ENCODE results near the gene C5orf24. TPM values are rescaled to one million over a fixed set of nuclear protein-coding genes. Genes with fewer than 3 reads are reported as not detected.

Gene C5orf24
- total and polyA plus RNA-seq, 8 donors, result 6.0 to 17.2 (median 13.8) TPM

DNA sequence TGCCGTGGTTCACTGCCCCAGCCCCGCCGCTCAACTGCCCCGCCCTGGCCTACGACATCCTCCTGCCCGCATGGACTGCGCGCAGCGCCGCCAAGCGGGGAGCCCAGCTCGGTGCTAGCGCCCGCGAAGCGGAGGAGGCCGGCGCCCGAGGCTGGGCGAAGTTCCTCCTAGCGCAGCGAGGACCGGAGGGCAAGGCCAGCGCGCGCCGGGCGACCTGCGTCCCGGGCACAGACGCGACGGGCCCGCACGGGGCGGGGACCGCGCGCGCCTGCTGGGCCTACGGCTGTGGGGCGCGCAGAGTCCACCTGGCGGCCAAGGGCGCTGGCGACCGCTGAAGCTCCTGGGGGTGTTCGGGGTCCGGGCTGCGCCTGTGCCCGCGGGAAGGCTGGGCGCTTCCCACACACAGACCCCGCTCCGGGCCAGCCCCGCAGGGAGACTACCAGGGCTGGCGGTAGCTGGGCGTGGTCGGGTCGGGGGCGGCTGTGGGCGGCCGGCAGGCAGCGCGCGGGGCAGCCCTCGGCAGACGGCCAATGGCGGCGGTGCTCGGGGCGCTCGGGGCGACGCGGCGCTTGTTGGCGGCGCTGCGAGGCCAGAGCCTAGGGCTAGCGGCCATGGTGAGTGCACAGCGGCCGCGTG is 59.0 kb downstream of the C5orf24 start, which contains the start of gene PCBD2:
PCBD2 (plus strand) TSS at position 522 of the 636 bp plus-strand sequence; CDS start at position 531, 9 bp downstream.
- Histone ChIP-seq H3K4me3 (peak within 1 kb of the TSS; percentile 38 to 93 (median 76)), H3K27me3 (no peaks in the 10 kb centered on the region), H3K27ac (peak within 1 kb of the TSS; percentile 94 to 98 (median 96)), H3K4me1 (no peaks in the 10 kb centered on the region), H3K36me3 (peaks cover 0 to 6% (median 0%) of the 10 kb centered on the region in 3 donors), H3K9me3 (no peaks in the 10 kb centered on the region)
- DNase-seq (peak; percentile 91 to 97 (median 95)), ATAC-seq (peak; percentile 88 to 95 (median 90)), FAIRE-seq (no peak)
- WGBS, 2 donors, result 0% methylated on average over 36 to 84 of the region's 84 CpGs
- intact Hi-C loops (cut with DNase I), result no loop called here
- peak; percentile 68 to 87 (median 82) for TF ChIP-seq CTCF (IDR thresholded peaks at IDR 0.05)

GRCh38 chr5:134905246-134905996 is 59.7 kb downstream of the C5orf24 start:
- no peak for FAIRE-seq
- peak; percentile 51 to 65 (median 56) for TF ChIP-seq CTCF (IDR thresholded peaks at IDR 0.05)
- no peaks in the 10 kb centered on the region for H3K9me3 ChIP-seq
- peak overlapping the region; percentile 38 to 93 (median 76) for H3K4me3 ChIP-seq
- DNase-seq, result peak in 2 of 6 donors; percentile 42 to 63
- whole genome bisulfite sequencing, 2 donors, result 0% methylated on average over 49 to 54 of the region's 54 CpGs
- ATAC-seq, result peak; percentile 45 to 64 (median 64)
- intact Hi-C loops (cut with DNase I), result no loop called here
- no peaks in the 10 kb centered on the region for H3K4me1 ChIP-seq
- no peaks in the 10 kb centered on the region for H3K36me3 ChIP-seq
- H3K27ac ChIP-seq, result peak overlapping the region; percentile 94 to 98 (median 96)
- H3K27me3 ChIP-seq, result no peaks in the 10 kb centered on the region

DNA sequence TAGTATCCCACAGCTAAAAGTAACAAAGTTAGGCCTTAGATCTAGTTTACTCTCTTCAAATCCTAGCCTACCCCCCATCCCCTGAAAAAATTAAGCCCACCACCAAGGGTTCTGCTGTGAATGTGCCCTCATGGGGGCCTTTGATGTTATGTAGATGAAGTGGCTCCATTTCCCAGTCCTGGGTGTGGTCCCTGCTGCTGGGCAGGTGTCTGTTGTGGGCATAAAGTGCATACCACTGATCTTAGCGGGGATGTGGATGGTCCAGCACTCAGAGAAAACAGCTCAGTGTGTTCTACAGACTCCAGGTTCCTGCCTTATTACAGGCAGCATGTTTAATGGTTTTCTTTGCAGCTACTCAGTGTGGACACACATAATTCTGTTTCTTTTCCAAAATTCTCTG is 61.0 kb downstream of the C5orf24 start:
- Histone ChIP-seq H3K9me3 (no peaks in the 10 kb centered on the region), H3K27me3 (no peaks in the 10 kb centered on the region), H3K4me1 (no peaks in the 10 kb centered on the region), H3K36me3 (no peaks in the 10 kb centered on the region), H3K27ac (no peak overlapping the region), H3K4me3 (no peak overlapping the region)
- DNase-seq, result no peak
- no peak for TF ChIP-seq CTCF (IDR thresholded peaks at IDR 0.05)
- FAIRE-seq, result no peak
- 100% methylated on average over 1 of the region's 1 CpG for WGBS, 2 donors
- intact Hi-C loops (cut with DNase I), result no loop called here
- no peak for ATAC-seq

Other genes starting within 250 kb of the C5orf24 start
- 10 to 100 TPM; 31.6 to 42.8 (median 39.5) TPM for gene SAR1B, start 213.1 kb upstream of the C5orf24 start, total RNA-seq
- 10 to 100 TPM; 11.1 to 21.2 TPM for gene SAR1B, start 213.1 kb upstream of the C5orf24 start, polyA plus RNA-seq
- 10 to 100 TPM in 4 of 6 donors, 1 to 10 TPM in 2; 9.4 to 18.1 (median 11.5) TPM for gene SEC24A, start 197.2 kb upstream of the C5orf24 start, total RNA-seq
- 1 to 10 TPM; 3.4 to 4.4 TPM for gene SEC24A, start 197.2 kb upstream of the C5orf24 start, polyA plus RNA-seq
- 10 to 100 TPM; 10.1 to 17.6 (median 14.0) TPM for gene CAMLG, start 107.4 kb upstream of the C5orf24 start, total RNA-seq
- 10 to 100 TPM; 24.1 to 28.3 TPM for gene CAMLG, start 107.4 kb upstream of the C5orf24 start, polyA plus RNA-seq
- gene DDX46, start 87.2 kb upstream of the C5orf24 start, total RNA-seq, result 10 to 100 TPM; 15.4 to 28.8 (median 23.9) TPM
- 10 to 100 TPM; 14.6 to 15.5 TPM for gene DDX46, start 87.2 kb upstream of the C5orf24 start, polyA plus RNA-seq
- 10 to 100 TPM; 26.2 to 35.1 (median 31.4) TPM for gene TXNDC15, start 28.4 kb downstream of the C5orf24 start, total RNA-seq
- gene TXNDC15, start 28.4 kb downstream of the C5orf24 start, polyA plus RNA-seq, result 10 to 100 TPM; 34.1 to 61.5 TPM
- 1 to 10 TPM; 6.5 to 9.1 (median 7.5) TPM for gene PCBD2, start 59.2 kb downstream of the C5orf24 start, total RNA-seq
- gene PCBD2, start 59.2 kb downstream of the C5orf24 start, polyA plus RNA-seq, result 1 to 10 TPM; 5.0 to 6.0 TPM
- gene CATSPER3, start 121.9 kb downstream of the C5orf24 start, total RNA-seq, result 1 to 10 TPM in 1 of 6 donors, under 1 TPM in 5; 0.29 to 1.3 (median 0.48) TPM
- 1 to 10 TPM; 1.7 to 2.2 TPM for gene CATSPER3, start 121.9 kb downstream of the C5orf24 start, polyA plus RNA-seq
- gene PITX1, start 188.3 kb downstream of the C5orf24 start, total RNA-seq, result under 1 TPM in 2 of 6 donors, not detected in 4; 0.19 to 0.28 TPM
- under 1 TPM; 0.12 to 0.15 TPM for gene PITX1, start 188.3 kb downstream of the C5orf24 start, polyA plus RNA-seq